LHCN-M2 (cell line): Measurements from ENCODE around the gene COL9A2. TPM values are rescaled to one million over a fixed set of nuclear protein-coding genes. Genes with fewer than 3 reads are reported as not detected.

ENCODE experiments used
- DNase-seq: peaks from one replicate; pipeline ENCODE4 v3.0.0-alpha.2; 2012; ENCODE audit warnings: low read depth
- total RNA-seq: library from RNA; depleted of rRNA; stranded (reverse); fragments of >200 nt; gene quantifications from 2 replicates; pipeline ENCODE4 v1.2.3, GENCODE V29; 2014

COL9A2 gene
- total RNA-seq, 1 experiment from 2014 or later = not detected

DNA sequence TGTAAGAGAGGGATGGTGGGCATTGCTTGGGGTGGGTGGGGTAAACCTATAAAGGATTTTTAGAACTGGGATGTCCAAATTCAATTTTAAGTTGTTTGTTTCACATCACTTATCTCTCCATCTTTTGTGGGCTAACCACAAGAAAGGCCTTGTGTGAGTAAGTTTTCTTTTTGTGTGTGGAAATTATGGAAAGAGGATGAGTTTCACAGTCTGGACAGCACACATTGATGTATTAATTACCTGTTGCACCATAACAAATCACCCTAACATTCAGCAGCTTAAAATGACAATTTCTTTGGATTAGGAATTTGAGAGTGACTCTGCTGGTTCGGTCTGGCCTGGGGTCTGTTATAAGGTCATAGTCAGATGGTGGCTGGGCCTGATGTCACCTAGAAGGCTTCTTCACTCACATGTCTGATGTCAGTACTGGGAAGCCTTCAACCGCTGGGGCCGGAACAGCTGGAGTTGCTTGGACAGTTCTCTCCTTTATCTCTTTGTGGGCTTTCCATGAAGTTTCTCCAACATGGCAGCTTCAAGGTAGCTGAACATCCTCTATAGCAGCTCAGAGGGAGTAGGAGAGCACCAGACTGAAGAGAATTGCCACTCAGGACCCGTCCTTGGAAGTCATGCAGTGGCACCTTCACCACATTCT lies 2.0 kb upstream of the COL9A2 start:
- no peak for DNase-seq

DNA sequence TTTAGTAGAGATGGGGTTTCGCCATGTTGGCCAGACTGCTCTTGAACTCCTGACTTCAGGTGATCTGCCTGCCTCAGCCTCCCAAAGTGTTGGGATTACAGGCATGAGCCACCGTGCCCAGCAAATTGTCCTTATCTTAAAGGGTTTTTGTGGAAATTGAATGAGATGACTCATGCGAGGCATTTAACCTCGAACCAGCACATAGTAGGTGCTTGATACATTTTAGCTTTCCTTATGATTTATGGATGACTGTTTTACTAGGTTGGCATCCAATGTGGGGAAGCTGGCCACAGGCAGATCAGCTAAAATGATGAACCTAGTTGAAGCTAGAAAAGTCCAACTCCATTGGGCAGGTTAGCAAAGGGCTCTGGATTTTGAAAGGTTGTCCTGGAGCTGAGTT lies 1.4 kb upstream of the COL9A2 start:
- DNase-seq = no peak

DNA sequence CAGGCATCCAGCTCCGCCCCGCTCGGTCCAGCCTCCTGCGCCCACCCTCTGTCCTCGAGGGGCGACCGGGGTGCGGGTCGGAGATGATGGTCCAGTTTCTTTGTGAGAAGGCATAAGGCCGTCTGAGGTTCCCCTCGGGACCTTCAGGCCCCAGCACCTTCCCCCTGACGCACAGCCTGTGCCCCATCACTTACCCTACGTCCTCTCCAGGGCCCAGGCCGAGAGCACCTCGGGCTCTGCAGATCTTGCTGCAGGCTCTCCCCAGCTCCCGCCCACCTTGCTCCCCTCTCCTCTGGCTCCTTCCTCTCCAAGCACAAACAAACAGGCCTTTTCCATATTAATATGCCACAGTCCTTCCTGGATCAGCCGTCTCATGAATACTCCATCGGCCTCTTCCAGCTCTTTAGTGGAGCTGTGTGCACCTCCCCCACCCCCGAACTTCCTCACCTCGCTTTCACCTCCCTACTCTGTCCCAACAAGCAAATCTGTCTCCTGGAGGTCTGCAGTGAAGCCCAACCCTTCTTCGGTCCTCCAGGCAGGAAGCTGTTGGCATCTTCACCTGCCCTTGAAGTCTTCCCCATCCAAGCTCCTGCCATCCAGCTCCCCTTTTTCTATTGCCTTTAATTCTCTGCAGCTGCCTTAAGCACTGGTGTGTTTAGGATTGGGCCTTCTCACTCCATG lies 448 bp upstream of the COL9A2 start:
- no peak for DNase-seq

GRCh38 chr1:40315795-40316594 lies 1.1 kb downstream of the COL9A2 start:
- DNase-seq = no peak

GRCh38 chr1:40315239-40315794 lies 1.8 kb downstream of the COL9A2 start:
- peak; percentile 32 for DNase-seq

- DNase-seq = no peak
These were observed 2.3 kb downstream of the COL9A2 start for GRCh38 chr1:40314721-40315238.

- DNase-seq = no peak
These were observed 2.9 kb downstream of the COL9A2 start for GRCh38 chr1:40313958-40314720.

DNA sequence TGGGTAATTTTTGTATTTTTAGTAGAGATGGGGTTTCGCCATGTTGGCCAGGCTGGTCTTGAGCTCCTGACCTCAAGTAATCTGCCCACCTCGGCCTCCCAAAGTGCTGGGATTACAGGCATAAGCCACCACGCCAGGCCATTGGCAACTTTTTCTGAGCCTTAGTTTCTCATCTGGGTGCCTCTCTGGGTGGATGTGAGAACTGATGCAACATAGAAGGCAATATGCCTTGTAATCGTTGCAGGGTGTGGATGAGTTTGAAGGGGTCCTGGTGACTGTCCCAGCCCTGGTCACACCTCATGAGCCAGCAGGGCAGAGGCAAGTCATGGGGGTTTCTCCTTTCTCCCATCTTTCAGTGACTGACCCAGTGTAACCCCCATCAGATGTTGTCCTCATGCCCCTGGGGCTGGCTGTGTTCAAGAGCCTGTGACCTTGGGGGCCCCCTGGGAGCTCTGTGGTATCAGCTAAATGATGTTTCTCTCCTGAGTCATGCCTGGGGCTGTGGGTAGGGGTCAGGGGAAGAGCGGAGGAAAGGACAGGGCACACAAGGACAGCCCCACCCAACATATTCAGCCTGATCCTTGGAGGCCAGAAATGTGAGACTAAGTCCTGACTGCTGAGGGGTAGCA lies 3.6 kb downstream of the COL9A2 start:
- peak; percentile 80 for DNase-seq

DNA sequence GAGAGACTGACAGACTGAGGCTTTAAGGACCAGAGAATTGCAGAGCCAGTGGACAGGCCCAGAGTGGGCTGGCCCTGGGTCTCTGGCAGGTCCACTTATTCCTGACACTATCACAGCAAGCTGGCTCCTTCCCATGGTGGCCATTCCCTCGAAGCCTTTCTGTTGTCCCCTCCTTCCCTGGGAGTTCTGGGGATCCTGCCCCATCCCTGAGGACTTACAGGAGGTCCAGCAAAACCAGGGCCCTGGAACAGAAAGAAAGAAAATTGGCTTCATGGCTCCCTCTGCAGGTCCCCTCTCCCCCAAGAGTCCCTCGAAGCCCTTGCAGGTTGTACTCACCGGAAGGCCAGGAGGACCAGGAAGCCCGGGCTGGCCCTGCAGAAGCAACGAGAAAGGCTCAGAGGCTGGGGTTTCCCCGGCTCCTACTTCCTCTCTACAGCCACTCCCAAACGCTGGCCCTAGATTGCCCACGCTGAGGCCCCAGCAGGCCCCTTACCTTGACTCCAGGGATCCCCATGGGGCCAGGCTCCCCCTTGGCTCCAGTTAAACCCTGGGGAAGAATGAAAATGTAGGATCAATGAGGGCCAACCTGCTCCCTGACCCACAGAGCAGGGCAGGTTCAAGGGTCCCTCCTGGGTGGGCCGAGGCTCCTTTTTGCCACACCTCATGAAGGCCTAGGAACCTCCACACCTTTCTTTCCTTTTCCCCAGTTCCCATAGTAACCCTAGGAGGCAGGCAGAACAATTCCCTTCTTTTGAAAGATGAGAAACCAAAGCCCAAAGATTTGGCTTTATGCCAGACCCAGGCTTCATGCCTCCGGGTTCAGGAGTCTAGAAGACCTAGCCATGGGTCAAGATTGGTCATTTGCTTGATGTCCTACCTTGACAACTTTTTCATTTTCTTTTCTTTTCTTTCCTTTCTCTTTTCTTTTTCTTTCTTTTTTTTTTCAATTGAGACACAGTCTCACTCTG lies 4.6 kb downstream of the COL9A2 start:
- peak; percentile 37 for DNase-seq

GRCh38 chr1:40311692-40312091 lies 5.4 kb downstream of the COL9A2 start:
- no peak for DNase-seq

DNA sequence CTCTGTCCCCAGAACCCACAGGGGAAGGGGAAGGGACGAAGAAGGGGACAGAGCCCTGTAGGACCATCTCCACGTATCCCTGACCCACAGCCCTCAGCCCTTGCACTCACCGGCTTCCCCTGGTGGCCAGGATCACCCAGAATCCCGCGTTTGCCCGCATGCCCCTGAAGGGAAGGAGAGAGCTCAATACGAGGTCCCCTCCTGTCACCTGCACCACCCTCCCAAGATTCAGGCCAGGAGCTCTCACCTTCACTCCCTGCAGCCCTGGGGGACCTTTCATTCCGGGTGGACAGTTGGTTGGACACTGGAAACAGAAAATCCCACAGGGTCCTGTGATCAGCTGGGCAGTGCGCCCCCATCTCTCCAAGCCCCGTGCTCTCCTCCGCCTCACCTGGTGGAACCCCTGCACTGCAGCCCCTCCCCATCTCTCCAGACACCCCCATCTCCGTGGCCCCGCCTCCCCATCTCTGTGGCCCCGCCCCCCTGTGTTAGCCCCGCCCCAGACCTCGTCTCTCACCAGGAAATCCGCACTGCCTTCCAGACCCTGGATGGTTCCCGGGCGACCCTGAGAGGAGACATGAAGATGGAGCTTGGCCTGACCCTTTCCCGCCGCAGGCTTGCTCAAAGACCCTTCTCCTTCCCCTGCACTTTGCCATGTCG lies 6.0 kb downstream of the COL9A2 start:
- DNase-seq = no peak

DNA sequence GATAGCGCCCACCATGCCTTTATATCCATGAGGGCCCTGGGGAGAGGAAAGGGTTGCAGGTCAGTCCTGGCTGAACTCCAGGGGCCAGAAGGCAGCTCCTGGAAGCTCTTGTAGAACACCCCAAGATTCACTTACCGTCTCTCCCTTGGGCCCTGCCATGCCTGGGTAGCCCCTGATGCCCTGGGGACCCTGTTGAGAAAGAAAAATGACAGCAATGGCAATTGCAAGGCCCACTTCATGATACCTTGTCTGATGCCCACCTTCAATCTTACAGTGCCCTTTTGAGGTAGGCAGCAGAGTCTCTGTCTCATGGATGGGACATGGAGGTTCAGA lies 7.0 kb downstream of the COL9A2 start:
- no peak for DNase-seq

- no peak for DNase-seq
These were observed 7.5 kb downstream of the COL9A2 start for GRCh38 chr1:40309374-40310128.

- no peak for DNase-seq
These were observed 8.9 kb downstream of the COL9A2 start for GRCh38 chr1:40308036-40308727.

GRCh38 chr1:40307186-40307585 lies 9.9 kb downstream of the COL9A2 start:
- no peak for DNase-seq

GRCh38 chr1:40306296-40306695 lies 10.8 kb downstream of the COL9A2 start:
- DNase-seq = no peak

- DNase-seq = no peak
These were observed 11.2 kb downstream of the COL9A2 start for GRCh38 chr1:40305871-40306270.

DNA sequence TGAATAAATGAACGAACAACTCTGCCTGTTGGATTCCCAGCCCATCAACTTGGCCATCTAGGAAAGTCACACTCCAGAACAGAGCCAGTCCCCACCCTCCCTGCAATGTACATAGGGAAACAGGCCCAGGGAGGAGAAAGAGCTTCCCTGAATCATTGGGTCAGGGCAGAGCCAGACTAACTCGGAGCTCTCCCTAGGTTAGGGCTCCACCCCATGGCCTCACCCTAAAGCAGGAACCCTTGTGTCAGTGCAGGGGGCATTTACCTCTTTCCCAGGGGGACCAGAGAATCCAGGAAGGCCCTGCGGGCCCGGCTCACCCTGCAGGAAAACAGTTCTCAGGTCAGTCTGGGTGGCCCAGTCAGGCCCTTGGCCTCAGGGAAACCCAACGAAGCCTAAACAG lies 11.6 kb downstream of the COL9A2 start:
- DNase-seq = no peak
